NK-92 treated with Interleukin-12 subunit alpha and Interleukin-12 subunit beta, amount 100 ng/mL, for 24 hours (cell line): Measurements from ENCODE around the gene MIPEP.
"Not testable (repeated sequence)": the region's sequence is repeated elsewhere in the genome, so short reads cannot be mapped to it uniquely, and the experiment has no call there.

Experiments
- DNase-seq: peaks from one replicate; lab custom pipeline; 2025; lab: John Stamatoyannopoulos, UW

The MIPEP gene

GRCh38 chr13:23888658-23889614 lies at the start of gene MIPEP:
Gene MIPEP (minus strand): TSS chr13:23889400. CDS start chr13:23889320, 80 bp downstream.
- DNase-seq, result peak; percentile 80

- DNase-seq, result no peak
Observed at GRCh38 chr13:23934520-23934919, 45.3 kb upstream of the MIPEP start.

- no peak for DNase-seq
Observed at GRCh38 chr13:23928985-23929384, 39.8 kb upstream of the MIPEP start.

DNA sequence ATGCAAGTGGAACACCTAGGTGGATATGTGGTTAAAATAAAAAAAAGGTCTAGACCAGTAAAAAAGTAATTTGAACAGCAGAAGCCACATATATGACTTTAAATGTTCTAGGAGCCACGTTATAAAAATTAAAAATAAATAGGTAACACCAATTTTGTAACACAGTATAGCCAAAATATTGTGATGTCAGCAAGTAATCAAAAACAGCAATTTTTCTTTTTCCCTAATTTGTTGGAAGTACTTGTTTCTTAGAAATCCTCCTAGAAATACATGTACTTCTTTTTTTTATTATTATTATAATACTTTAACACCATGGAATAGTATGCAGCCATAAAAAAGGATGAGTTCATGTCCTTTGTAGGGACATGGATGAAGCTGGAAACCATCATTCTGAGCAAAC lies 33.8 kb upstream of the MIPEP start:
- DNase-seq, result no peak

DNA sequence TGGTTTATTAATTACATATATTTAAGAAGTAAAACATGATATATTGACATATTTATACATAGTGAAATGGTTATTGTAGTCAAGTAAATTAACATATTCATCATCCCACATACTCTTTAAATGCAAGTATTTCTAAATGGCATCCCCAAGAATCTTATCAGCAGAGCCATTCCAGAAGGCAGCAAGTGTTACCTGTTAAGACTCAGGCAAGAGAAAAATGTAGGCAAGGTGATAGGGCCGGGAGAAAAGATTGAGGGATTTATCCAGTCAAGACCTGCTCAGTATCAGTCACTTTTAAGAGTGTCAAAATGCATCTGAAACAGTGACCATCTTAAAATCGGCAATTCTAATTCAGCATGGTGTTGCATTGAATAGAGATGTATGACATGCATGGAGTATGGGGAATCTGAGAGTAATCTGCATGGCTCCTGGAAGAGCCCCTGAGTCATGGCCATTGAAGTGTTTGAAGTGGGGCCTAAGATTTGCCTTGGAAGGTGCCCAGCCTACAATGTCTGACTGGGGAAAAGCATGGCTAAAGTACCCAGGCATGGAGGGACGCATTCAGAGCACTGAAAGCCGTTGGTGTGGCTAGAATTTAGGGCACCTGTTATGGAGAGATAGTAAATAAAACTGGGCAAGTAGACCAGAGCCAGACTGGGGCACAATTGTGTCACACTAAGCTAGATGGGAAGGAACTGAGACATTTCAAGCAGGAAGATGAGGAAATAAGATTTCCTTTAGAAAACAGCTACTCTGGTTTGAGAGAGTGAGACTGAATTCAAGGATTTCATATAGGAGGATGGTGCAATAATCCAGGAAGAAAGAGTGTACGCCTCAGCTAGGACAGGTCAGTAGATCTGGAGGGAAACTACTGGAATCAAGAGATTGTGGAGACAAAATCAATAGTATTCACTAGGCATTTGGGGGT lies 33.1 kb upstream of the MIPEP start:
- DNase-seq, result no peak

GRCh38 chr13:23921451-23921888 lies 32.3 kb upstream of the MIPEP start:
- DNase-seq, result no peak

DNA sequence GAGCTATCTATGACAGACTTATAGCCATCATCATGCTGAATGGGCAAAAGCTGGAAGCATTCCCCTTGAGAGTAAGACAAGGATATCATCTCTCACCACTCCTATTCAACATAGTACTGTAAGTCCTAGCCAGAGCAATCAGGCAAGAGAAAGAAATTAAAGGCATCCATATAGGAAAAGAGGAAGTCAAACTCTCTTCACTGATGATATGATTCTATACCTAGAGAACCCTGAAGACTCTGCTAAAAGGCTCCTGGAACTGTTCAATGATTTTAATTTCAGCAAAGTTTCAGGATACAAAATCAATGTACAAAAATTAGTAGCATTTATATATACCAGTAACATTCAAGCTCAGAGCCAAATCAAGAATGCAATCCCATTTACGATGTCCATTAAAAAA lies 29.8 kb upstream of the MIPEP start:
- DNase-seq, result no peak

DNA sequence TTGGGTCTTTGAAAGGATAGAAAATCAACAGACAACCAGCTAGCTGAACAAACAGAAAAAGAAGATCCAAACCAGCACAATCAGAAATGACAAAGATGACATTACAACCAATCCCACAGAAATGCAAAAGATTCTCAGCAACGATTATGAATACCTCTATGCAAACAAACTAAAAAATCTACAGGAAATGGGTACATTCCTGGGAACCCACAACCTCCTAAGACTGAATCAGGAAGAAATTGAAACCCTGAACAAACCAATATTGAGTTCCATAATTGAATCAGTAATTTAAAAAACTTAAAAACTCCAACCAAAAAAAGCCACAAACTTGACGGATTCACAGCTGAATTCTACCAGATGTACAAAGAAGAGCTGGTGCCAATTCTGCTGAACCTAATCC lies 29.0 kb upstream of the MIPEP start:
- no peak for DNase-seq

DNA sequence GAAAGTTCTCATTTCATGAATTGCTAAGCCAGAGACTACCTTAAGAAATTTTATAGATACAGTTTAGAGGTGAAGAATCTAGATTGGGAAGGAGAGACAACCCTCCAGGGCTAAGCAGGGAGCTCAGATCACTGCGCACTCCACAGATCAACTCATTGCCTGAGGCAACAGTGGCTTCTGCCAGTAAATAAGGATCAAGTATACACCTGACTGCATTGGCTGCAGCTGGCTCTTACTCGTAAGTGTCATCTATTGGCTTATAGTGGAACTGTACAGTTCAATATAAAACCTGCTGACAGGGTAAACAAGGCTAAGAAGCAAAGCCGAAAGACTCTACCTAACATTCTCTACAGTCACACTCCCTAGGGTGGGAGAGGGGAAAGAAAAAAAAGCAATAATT lies 26.1 kb upstream of the MIPEP start:
- no peak for DNase-seq

DNA sequence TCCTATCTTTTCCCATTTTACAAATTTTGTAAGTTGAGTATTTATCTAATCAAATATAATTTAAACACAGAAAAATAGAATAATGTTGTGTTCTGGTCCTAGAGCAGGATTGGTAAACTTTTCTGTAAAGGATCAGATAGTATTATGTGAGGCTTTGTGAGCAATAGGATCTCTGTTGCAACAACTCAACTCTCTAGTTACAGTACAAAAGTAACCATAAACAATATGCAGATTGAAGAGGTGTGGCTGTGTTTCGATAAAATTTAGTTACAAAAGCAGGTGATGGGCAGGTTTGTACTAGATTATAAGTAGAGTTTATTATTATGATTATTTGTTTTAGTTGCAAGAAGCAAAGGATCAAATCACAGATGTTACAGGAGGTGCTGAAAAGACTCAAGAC lies 23.3 kb upstream of the MIPEP start:
- DNase-seq, result no peak

GRCh38 chr13:23909606-23910005 lies 20.4 kb upstream of the MIPEP start:
- DNase-seq, result no peak

GRCh38 chr13:23905766-23906165 lies 16.6 kb upstream of the MIPEP start:
- DNase-seq, result no peak

DNA sequence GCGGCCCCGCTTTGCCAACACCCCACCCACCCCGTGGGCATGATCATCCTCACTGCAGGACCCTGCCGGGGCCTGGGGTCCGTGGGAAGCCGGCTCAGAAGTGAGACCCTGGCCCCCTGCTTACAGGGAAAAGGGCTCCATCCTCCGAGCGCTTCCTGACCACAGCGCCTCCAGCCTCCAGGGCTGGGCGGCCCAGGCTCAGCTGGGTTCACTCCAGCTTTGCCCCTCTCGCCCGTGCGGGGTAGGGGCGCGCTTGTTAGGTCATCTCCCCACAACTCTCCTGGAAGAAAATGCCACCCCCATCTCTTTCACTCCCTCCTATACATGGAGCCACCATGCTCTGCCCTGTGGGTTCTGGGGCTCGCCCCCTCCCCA lies 14.7 kb upstream of the MIPEP start:
- no peak for DNase-seq

DNA sequence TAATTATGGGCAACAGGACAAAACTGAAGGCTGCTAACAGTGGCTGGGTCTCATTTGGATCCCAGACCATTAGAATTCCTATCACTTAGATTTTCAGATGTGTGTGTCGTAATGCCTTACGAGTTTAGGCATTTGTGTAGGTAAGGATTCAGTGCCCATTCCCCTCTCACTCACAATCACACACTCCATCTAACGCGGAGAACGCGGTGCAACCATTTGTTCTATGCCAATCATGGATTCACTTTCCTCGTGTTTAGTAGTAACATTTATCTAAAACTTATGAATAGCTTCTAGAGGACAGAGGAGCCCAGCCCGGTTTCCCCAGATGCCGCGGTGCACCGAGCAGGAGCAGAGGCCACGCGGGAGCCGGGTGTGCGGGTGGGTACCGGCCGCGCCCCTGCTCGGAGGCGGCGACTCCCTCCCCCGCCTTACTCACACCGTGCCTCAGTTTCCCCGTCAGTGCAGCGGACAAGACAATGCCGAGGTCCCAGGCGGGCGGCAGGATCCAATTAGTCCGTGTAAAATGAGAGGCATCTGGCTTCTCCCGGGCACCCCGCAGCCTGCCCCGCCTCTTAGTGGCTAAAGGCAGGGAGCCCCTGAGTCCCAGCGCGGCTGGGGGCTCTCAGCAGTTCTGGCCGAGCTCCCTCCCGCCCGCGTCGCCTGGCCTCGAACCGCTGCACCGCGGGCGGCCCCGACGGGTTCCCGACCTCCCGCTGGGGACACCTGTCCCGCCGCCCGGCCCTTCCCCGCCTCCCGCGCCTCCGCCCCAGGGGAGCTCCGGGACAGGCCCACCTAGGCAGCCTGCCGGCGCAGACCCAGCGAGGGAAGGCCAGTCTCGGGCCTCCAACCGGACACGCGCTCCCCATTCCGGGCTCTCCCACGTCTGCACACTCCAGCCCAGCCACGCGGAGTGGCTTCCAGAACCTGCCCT lies 14.0 kb upstream of the MIPEP start:
- DNase-seq, result no peak

- peak; percentile 73 for DNase-seq
Observed at GRCh38 chr13:23901365-23901764, 12.2 kb upstream of the MIPEP start.

GRCh38 chr13:23899555-23899954 lies 10.4 kb upstream of the MIPEP start:
- no peak for DNase-seq

DNA sequence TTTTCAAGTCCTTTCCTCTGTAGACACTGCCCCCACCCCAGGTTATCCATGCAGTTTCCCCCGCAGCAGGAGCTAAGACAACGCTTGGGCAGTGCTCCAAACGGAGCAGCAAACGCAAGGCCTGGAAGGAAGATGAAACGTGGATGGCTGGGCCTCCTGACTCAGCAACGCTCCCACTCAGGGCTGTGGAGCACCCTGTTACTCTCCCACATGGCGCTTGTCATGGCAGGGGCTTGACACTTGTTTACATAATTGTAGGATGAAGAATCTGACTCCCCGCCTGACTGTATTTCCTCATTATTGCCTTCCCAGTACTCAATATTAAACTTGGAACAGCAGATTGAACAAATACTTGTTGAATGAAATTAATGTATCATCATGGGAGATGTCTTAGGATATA lies 8.9 kb upstream of the MIPEP start:
- no peak for DNase-seq

GRCh38 chr13:23897452-23897919 lies 8.3 kb upstream of the MIPEP start, which contains the start of gene C1QTNF9B:
Gene C1QTNF9B (minus strand): TSS chr13:23897502.
- not testable (repeated sequence) for DNase-seq

GRCh38 chr13:23894746-23895145 lies 5.5 kb upstream of the MIPEP start:
- DNase-seq, result not testable (repeated sequence)

DNA sequence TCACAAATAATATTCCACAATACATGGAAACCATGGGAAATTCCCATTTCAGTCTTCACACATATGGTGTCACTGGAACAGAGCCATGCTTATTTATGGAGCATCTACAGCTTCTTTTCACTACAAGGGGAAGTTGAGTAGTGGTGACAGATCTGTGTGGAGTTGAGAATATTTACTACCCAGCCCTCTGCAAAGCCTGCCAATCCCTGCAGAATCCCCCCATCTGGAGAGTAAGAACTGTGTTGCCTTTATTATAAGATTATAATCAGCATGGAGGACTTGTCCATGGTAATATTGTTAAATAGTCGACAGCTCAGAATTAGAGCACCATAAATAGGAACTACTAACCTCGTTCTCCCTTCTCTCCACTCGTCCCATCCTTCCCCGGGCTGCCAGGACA lies 4.6 kb upstream of the MIPEP start:
- not testable (repeated sequence) for DNase-seq
